Glomerular visceral epithelial cell (primary cell): ENCODE data around the gene SELENBP1.
"Not testable (repeated sequence)": the region's sequence is repeated elsewhere in the genome, so short reads cannot be mapped to it uniquely, and the experiment has no call there.

ENCODE experiments used
- DNase-seq: peaks from one replicate; pipeline ENCODE4 v3.0.0-alpha.2; 2016; ENCODE audit errors: extremely low spot score

SELENBP1 gene

DNA sequence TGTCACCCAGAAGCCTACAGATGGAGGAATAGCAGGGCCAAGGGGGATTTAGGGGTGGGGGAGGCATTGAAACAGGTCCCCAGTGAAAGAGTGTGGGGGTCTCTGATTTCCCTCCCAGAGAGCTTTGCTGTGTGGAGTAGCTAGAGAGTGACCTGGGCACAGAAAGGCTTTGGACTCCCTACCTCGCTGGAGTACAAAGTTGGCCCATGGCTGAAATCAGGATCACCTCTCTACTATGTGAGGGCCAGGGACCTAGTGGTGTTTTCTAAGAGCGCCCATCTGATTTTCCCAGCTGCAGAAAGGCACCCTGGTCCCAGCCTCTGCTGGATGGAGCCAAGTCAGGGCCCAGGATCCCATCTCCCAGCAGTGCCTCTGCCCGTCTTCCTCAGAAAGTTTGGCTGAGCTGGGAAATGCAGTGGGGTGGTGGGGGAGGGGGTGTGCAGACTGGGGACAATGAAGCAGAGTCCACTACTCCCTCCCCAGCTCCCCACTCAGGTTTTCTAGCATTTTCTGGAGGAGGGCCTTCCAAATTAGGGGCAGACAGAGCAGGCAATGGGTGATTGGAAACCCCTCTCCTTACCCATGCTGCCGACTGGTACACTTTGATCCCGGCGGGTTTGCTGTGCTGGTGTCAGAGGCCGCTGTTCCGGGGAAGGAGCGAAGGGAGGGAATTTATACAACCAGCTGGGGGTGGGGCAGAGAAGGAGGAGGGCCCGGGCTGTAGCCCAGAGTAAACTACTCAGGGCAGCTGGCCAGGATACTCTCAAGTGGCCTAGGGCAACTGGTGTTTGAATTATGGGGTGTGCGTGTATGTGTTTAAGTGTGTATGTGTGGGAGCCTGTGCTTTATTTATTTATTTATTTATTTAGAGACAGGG lies at the start of gene SELENBP1:
SELENBP1 (minus strand) TSS at position 648 of the 877 bp plus-strand sequence; CDS start at position 584, 64 bp downstream.
- no peak for DNase-seq

- no peak for DNase-seq
Measured at GRCh38 chr1:151419819-151420218, 47.3 kb upstream of the SELENBP1 start.

- no peak for DNase-seq
Measured at GRCh38 chr1:151418081-151418480, 45.6 kb upstream of the SELENBP1 start.

DNA sequence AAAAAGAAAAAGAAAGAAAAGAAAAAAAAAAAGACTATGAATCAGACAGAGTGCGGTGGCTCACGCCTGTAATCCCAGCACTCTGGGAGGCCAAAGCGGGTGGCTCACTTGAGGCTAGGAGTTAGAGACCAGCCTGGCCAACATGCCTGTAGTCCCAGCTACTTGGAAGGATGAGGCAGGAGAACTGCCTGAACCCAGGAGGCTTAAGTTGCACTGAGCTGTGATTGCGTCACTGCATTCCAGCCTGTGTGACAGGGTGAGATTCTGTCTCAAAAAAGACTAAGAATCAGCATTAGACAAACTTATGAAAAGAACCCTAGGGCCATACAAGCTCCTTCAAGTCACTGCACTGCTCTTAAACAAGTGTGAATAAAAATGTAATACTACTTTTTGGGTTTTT lies 43.7 kb upstream of the SELENBP1 start:
- no peak for DNase-seq

DNA sequence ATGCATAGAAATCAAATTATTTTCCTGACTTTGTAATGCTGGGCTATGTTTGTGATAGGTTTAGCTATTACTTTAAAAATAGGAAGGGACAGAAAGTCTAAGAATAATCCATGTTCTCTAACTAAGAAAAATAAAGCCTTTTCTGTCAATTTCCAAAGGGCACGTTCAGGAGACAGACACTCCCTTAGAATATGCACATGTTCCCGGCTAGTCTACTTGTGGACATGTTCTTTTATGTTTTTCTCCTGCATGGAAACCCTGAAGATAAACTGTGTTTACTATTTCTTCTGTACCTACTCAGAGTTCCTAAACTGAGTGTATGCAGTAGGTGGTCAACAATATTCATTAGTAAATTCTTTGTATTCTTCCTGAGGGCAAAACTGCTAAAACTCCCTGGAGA lies 39.4 kb upstream of the SELENBP1 start:
- no peak for DNase-seq

GRCh38 chr1:151408891-151409290 lies 36.4 kb upstream of the SELENBP1 start:
- DNase-seq = no peak

- DNase-seq = no peak
Measured at GRCh38 chr1:151407304-151407703, 34.8 kb upstream of the SELENBP1 start.

GRCh38 chr1:151406176-151406575 lies 33.7 kb upstream of the SELENBP1 start:
- DNase-seq = no peak

- no peak for DNase-seq
Measured at GRCh38 chr1:151405187-151405951, 32.9 kb upstream of the SELENBP1 start.

GRCh38 chr1:151403612-151404011 lies 31.1 kb upstream of the SELENBP1 start:
- DNase-seq = no peak

DNA sequence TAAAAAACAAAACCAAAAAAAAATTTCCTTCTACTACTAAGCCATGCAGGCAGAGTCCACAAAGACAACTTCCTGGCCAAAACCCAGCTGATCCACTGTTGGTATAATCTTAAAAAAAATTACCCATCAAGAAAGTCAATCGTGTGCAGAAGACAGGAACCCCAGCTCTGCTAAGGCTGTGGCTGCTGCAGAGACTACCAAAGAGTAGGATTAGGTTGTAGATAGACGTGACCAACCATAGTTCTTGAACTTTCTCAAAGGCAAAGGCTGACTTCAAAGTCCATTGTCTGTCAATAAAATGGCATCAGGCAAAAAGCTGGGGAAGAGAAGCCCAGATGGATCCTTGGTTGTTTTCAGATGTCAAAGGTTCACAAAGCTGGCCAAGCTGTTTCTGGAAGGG lies 30.3 kb upstream of the SELENBP1 start:
- DNase-seq = no peak

DNA sequence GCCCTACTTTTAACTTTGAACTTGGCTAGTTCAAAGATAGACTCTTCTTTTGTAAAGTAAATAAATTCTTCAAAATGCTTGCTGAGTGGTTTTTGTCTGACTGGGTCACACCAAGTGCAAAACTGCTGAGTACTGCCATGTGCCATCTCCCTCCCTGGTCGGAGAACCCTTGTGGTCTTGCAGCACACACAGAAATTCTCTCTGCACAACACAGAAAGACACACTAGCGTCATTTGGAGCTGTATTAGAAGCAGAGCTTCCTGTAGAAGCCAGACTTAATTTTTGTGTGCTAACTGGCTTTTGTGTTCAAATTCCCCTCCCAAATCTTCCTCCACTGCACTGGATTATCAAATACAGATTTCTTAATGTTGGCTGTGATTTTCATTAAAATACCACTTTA lies 29.4 kb upstream of the SELENBP1 start:
- no peak for DNase-seq

DNA sequence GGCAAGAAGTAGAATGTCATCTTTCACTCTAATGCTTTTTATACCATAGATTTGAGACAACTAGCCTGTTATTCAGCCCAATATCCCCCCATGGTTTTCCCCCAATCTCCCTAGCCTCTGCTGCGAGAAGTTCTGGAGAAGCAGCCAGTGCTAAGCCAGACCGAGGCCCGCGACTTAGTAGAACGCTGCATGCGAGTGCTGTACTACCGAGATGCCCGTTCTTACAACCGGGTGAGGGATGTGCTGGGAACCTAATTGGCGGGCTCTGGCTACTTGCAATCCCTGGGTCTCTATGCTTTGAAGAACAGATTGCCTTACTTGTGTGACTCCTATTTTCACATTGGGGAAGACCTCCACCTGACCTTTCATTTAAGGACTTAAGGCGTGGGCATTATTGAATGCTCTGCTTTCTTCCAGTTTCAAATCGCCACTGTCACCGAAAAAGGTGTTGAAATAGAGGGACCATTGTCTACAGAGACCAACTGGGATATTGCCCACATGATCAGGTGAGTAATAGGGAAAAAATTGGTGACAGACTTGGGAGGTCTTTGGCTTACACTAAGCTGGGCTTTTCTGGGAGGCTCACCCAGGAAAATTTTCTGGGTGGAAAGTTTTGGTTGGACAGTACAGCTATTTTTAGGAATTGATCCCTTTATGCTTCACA lies 28.8 kb upstream of the SELENBP1 start:
- DNase-seq = no peak

DNA sequence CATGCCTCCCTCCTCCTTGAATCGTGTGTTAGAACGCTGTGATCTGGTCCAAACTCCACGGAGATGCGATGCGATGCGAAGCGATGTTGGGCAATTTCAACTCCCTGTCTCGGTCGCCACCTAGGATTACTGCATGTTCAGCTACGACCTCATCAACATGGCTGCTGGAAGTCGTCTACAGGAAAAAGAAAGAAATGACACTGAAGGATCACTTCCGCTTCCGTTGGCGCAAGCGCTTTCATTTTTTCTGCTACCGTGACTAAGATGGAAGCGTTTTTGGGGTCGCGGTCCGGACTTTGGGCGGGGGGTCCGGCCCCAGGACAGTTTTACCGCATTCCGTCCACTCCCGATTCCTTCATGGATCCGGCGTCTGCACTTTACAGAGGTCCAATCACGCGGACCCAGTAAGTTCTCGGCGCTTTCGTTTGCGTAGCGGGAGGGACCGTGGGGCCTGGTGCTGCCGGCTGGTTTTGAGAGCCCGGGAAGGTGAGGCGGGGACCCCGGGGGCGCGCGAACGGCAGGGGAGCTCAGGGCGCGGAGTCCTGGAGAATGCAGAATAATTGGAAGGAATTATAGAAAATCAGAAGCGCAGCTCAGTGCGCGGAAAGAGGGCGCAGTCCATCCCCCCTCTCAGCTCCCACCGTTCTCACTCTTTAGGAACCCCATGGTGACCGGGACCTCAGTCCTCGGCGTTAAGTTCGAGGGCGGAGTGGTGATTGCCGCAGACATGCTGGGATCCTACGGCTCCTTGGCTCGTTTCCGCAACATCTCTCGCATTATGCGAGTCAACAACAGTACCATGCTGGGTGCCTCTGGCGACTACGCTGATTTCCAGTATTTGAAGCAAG lies 27.0 kb upstream of the SELENBP1 start, which contains the start of gene PSMB4:
PSMB4 (plus strand) TSS at position 250 of the 848 bp plus-strand sequence; CDS start at position 265, 15 bp downstream.
- DNase-seq = peak; percentile 87

GRCh38 chr1:151396265-151396664 lies 23.8 kb upstream of the SELENBP1 start:
- DNase-seq = not testable (repeated sequence)

DNA sequence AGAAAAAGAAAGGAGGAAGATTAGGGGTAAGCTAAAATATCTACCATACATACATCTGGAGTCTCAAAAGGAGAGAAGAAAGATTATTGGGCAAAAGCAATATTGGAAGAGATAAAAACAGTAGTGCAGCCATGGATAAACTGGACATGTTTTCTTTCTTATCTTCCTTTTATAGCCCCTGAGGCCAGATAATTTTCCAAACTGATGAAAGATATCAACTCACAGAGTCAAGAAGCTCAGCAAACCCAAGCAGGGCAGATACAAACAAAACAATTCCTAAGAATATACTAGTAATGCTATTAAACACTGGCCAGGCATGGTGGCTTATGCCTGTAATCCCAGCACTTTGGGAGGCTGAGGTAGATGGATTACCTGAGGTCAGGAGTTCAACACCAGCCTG lies 21.1 kb upstream of the SELENBP1 start:
- no peak for DNase-seq

DNA sequence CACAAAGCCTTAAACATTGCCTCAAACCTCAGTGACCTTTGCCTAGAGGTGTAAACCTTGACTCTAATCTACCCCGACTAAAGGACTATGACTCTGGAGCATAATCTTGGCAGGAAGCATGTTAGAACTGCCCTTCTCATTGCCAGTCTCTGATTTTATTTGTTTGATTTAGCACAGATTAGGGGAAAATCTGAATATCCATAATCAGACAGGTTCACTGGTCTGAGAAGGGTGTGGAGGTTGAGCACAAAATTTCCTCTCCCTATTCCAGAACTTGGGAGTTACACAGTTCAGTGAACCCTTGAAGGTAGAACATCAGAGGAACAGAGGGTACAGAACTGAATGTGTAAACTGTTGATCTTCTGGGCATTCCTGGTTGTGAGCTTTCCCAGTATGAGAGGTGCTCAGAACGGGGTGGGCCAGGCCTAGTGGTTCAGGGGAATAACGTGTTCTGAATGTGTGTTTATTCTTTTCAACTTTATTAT lies 18.6 kb upstream of the SELENBP1 start:
- DNase-seq = no peak

GRCh38 chr1:151390221-151391078 lies 17.9 kb upstream of the SELENBP1 start:
- not testable (repeated sequence) for DNase-seq

DNA sequence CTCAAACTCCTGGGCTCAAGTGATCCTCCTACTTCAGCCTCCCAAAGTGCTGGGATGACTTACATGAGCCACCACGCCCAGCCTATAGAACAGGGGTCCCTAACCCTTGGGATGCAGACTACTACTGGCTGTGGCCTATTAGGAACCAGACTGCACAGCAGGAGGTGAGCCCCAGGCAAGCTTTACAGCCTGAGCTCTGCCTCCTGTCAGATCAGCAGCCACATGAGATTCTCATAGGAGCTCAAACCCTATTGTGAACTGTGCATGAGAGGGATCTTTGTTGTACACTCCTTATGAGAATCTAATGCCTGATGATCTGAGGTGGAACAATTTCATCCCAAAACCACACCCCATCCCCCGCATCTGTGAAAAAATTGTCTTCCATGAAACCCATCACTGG lies 13.5 kb upstream of the SELENBP1 start:
- no peak for DNase-seq

- no peak for DNase-seq
Measured at GRCh38 chr1:151384584-151384983, 12.1 kb upstream of the SELENBP1 start.
